GM23338 (cell line): ENCODE results near the gene DDIT3. TPM values are rescaled to one million over a fixed set of nuclear protein-coding genes. Genes with fewer than 3 reads are reported as not detected.

ENCODE experiments used
- ATAC-seq: fragments of 200-7000 bp; cut with Tn5 transposase; 3 replicates; pipeline ENCODE4 v1.9.1; 2020
- DNase-seq: peaks from one replicate; pipeline ENCODE4 v3.0.0-alpha.2; 2015; ENCODE audit warnings: low spot score
- H2AFZ ChIP-seq: fragments of 200-600 bp; sonication (generic); 2 replicates; pipeline ENCODE4 v1.8.0; 2016; ENCODE audit warnings: antibody characterized with exemption, mild to moderate bottlenecking, moderate library complexity
- H3F3A ChIP-seq: fragments of 200-600 bp; sonication (generic); replicated peaks from 2 replicates; pipeline ENCODE4 v1.8.0; 2017; ENCODE audit warnings: antibody characterized with exemption, mixed run types, low read depth
- H3K27ac ChIP-seq: fragments of 200-600 bp; sonication (generic); 2 replicates; pipeline ENCODE4 v1.6.1; 2016; ENCODE audit warnings: low read depth
- H3K27me3 ChIP-seq: fragments of 200-600 bp; sonication (generic); 2 replicates; pipeline ENCODE4 v1.8.0; 2016; ENCODE audit warnings: mild to moderate bottlenecking, mixed run types, moderate library complexity; ENCODE audit not compliant: insufficient read depth
- H3K36me3 ChIP-seq: fragments of 200-600 bp; sonication (generic); 2 replicates; pipeline ENCODE4 v1.8.0; 2016; ENCODE audit warnings: mild to moderate bottlenecking; ENCODE audit not compliant: insufficient read depth
- H3K4me1 ChIP-seq: fragments of 200-600 bp; sonication (generic); 2 replicates; pipeline ENCODE4 v1.8.0; 2016; ENCODE audit warnings: mild to moderate bottlenecking, moderate library complexity; ENCODE audit not compliant: insufficient read depth
- H3K4me2 ChIP-seq: fragments of 200-600 bp; sonication (generic); 2 replicates; pipeline ENCODE4 v1.7.1; 2017; ENCODE audit warnings: mixed run types
- H3K4me3 ChIP-seq: fragments of 200-600 bp; sonication (generic); 2 replicates; pipeline ENCODE4 v1.6.1; 2016; ENCODE audit warnings: mixed run types
- H3K79me2 ChIP-seq: fragments of 200-600 bp; sonication (generic); replicated peaks from 2 replicates; pipeline ENCODE4 v1.8.0; 2017; ENCODE audit warnings: mild to moderate bottlenecking; ENCODE audit not compliant: insufficient read depth
- H3K9me2 ChIP-seq: fragments of 200-600 bp; sonication (generic); 2 replicates; pipeline ENCODE4 v1.8.0; 2017; ENCODE audit not compliant: insufficient read depth
- H4K20me1 ChIP-seq: fragments of 200-600 bp; sonication (generic); replicated peaks from 2 replicates; pipeline ENCODE4 v1.8.0; 2017; ENCODE audit warnings: mild to moderate bottlenecking; ENCODE audit not compliant: insufficient read depth
- H3K27ac Mint-ChIP-seq: 2 replicates; pipeline ENCODE4 v1.8.0; 2020; ENCODE audit warnings: inconsistent platforms, mild to moderate bottlenecking, moderate library complexity, mixed read lengths
- H3K27me3 Mint-ChIP-seq: 3 replicates; pipeline ENCODE4 v1.8.0; 2022; ENCODE audit warnings: low read depth, mild to moderate bottlenecking, moderate library complexity, mixed read lengths, inconsistent platforms; ENCODE audit not compliant: insufficient read depth, poor library complexity
- H3K36me3 Mint-ChIP-seq: 3 replicates; pipeline ENCODE4 v1.8.0; 2021; ENCODE audit warnings: low read depth, mild to moderate bottlenecking, inconsistent platforms, moderate library complexity, mixed read lengths
- H3K4me1 Mint-ChIP-seq: 3 replicates; pipeline ENCODE4 v1.8.0; 2020; ENCODE audit warnings: mild to moderate bottlenecking, inconsistent platforms, mixed read lengths
- H3K4me3 Mint-ChIP-seq: 3 replicates; pipeline ENCODE4 v1.8.0; 2021; ENCODE audit warnings: moderate library complexity, mild to moderate bottlenecking, inconsistent platforms, mixed read lengths
- H3K9me3 Mint-ChIP-seq: 3 replicates; pipeline ENCODE4 v1.8.0; 2020; ENCODE audit warnings: moderate library complexity, mild to moderate bottlenecking, inconsistent platforms, mixed read lengths
- CREB1 ChIP-seq: fragments of 250-450 bp; sonication (Bioruptor Pico); IDR thresholded peaks from 2 replicates; pipeline ENCODE4 v1.5.0; 2020; ENCODE audit warnings: low read depth, mild to moderate bottlenecking, moderate library complexity
- CTCF ChIP-seq, 2 experiments: fragments of 200-600 bp in 1 of 2; sonication (generic) in 1 of 2; conservative IDR thresholded peaks; 2 replicates each; pipeline versions ENCODE4 v1.5.1 to v1.6.1; 2016 to 2017; ENCODE audit warnings: antibody characterized with exemption in 2 of 2, low read depth in 2 of 2, mild to moderate bottlenecking in 2 of 2, moderate library complexity in 1 of 2
- ETS1 ChIP-seq: IDR thresholded peaks from 2 replicates; pipeline ENCODE4 v1.6.1; 2016; ENCODE audit warnings: antibody characterized with exemption
- EZH2 ChIP-seq: fragments of 200-600 bp; sonication (generic); IDR thresholded peaks from one replicate; pipeline ENCODE4 v1.8.0; 2017; ENCODE audit warnings: antibody characterized with exemption, mild to moderate bottlenecking, low read depth; ENCODE audit not compliant: unreplicated experiment
- EZH2phosphoT487 ChIP-seq: fragments of 200-600 bp; sonication (generic); IDR thresholded peaks from one replicate; pipeline ENCODE4 v1.8.1; 2018; ENCODE audit warnings: antibody characterized with exemption; ENCODE audit not compliant: unreplicated experiment
- JUNB ChIP-seq: IDR thresholded peaks from one replicate; pipeline ENCODE4 v1.6.1; 2016; ENCODE audit warnings: antibody characterized with exemption; ENCODE audit not compliant: unreplicated experiment
- NANOG ChIP-seq: IDR thresholded peaks from 2 replicates; pipeline ENCODE4 v1.6.1; 2016; ENCODE audit warnings: antibody characterized with exemption, borderline replicate concordance
- POLR2AphosphoS5 ChIP-seq: IDR thresholded peaks from 2 replicates; pipeline ENCODE4 v1.6.1; 2016; ENCODE audit warnings: antibody characterized with exemption, low read depth
- REST ChIP-seq: IDR thresholded peaks from one replicate; pipeline ENCODE4 v1.6.1; 2018; ENCODE audit warnings: antibody characterized with exemption; ENCODE audit not compliant: unreplicated experiment
- ZNF114 ChIP-seq: fragments of 250-450 bp; sonication (Bioruptor Pico); IDR thresholded peaks from 2 replicates; pipeline ENCODE4 v1.5.0; 2020; ENCODE audit warnings: mild to moderate bottlenecking, moderate library complexity
- ZNF331 ChIP-seq: fragments of 250-450 bp; sonication (Bioruptor Pico); IDR thresholded peaks from 2 replicates; pipeline ENCODE4 v1.5.0; 2020; ENCODE audit warnings: low read depth, mild to moderate bottlenecking, moderate library complexity
- ZNF462 ChIP-seq: fragments of 250-450 bp; sonication (Bioruptor Pico); IDR thresholded peaks from 2 replicates; pipeline ENCODE4 v1.5.0; 2020; ENCODE audit warnings: mild to moderate bottlenecking, moderate library complexity
- polyA plus RNA-seq: library from polyadenylated mRNA; unstranded; fragments of >200 nt; fragmentation: Nextera tagmentation; extraction: Ambion mirVana; gene quantifications from 2 replicates; pipeline ENCODE4 v1.2.1, GENCODE V29; 2016
- total RNA-seq: library from RNA; depleted of rRNA; stranded (reverse); fragments of >200 nt; shearing (Covaris generic); gene quantifications from 2 replicates; pipeline ENCODE4 v1.2.3, GENCODE V29; 2014

DDIT3 gene
- total and polyA plus RNA-seq, 2 experiments from 2014 or later, result 3.9 to 12.5 TPM

GRCh38 chr12:57528831-57529555 lies 8.7 kb upstream of the DDIT3 start:
- Mint-ChIP-seq H3K27me3 (peaks cover 17% of the 10 kb centered on the region), H3K36me3 (peaks cover 62% of the 10 kb centered on the region), H3K4me1 (peaks cover 21% of the 10 kb centered on the region), H3K9me3 (no peaks in the 10 kb centered on the region), H3K27ac (no peak overlapping the region), H3K4me3 (no peak overlapping the region)
- Histone ChIP-seq H4K20me1 (peaks cover 12% of the 10 kb centered on the region), H3K4me3 (no peak overlapping the region), H3K79me2 (0 out of 2 replicates have a peak, but pooled peaks cover 4% of the 10 kb centered on the region), H3K4me1 (peaks cover 8% of the 10 kb centered on the region; the same call in 1 of the 2 replicates), H3K27me3 (no peaks in the 10 kb centered on the region), H2AFZ (no peak overlapping the region), H3K27ac (no peak overlapping the region), H3K9me2 (no peaks in the 10 kb centered on the region), H3K36me3 (peaks cover 16% of the 10 kb centered on the region), H3K4me2 (no peak overlapping the region), H3F3A (0 out of 2 replicates have a peak, but pooled peaks cover 8% of the 10 kb centered on the region)
- DNase-seq, result no peak
- no peak for TF ChIP-seq ZNF114 (CRISPR knock-in tag)
- TF ChIP-seq CTCF (conservative IDR thresholded peaks at IDR 0.05; ENCODE audit: low read depth in 2 of 2), result no peak
- TF ChIP-seq POLR2AphosphoS5, result no peak
- TF ChIP-seq ZNF331 (CRISPR knock-in tag), result no peak
- no peak for TF ChIP-seq JUNB
- no peak for TF ChIP-seq REST
- no peak for TF ChIP-seq ETS1
- TF ChIP-seq CREB1, result no peak
- TF ChIP-seq NANOG, result no peak
- TF ChIP-seq ZNF462 (CRISPR knock-in tag), result no peak
- no peak for TF ChIP-seq EZH2
- TF ChIP-seq EZH2phosphoT487, result no peak
- no peak for ATAC-seq
